OCI-LY7 (cell line): ENCODE results near the gene FBXL16.

Source experiments
- CTCF ChIP-seq: fragments of 200-600 bp; sonication (generic); conservative IDR thresholded peaks from 2 replicates; pipeline ENCODE4 v1.5.1; 2014; ENCODE audit warnings: mild to moderate bottlenecking, antibody characterized with exemption, low read length, moderate library complexity, mixed read lengths
- EZH2phosphoT487 ChIP-seq: fragments of 200-600 bp; sonication (generic); IDR thresholded peaks from 2 replicates; pipeline ENCODE4 v1.6.1; 2018; ENCODE audit warnings: low read depth, borderline replicate concordance, mild to moderate bottlenecking, mixed run types, antibody characterized with exemption, low read length, moderate library complexity, mixed read lengths

GRCh38 chr16:681746-682427 lies 23.7 kb downstream of the FBXL16 start:
- no peak for TF ChIP-seq CTCF
- no peak for TF ChIP-seq EZH2phosphoT487
